Stimulated activated CD4-positive, alpha-beta T cell treated with anti-CD3 and anti-CD28 coated beads, Interleukin-4, amount 100 ng/mL, for 48 hours (primary cell): Measurements from ENCODE around the gene MYH11.
"Not testable (repeated sequence)": the region's sequence is repeated elsewhere in the genome, so short reads cannot be mapped to it uniquely, and the experiment has no call there.

Experiments
- DNase-seq, 2 donors: peaks; one replicate each; pipeline ENCODE4 v3.0.0-alpha.2; 2020; ENCODE audit warnings: low read depth in 2 of 2

The MYH11 gene

DNA sequence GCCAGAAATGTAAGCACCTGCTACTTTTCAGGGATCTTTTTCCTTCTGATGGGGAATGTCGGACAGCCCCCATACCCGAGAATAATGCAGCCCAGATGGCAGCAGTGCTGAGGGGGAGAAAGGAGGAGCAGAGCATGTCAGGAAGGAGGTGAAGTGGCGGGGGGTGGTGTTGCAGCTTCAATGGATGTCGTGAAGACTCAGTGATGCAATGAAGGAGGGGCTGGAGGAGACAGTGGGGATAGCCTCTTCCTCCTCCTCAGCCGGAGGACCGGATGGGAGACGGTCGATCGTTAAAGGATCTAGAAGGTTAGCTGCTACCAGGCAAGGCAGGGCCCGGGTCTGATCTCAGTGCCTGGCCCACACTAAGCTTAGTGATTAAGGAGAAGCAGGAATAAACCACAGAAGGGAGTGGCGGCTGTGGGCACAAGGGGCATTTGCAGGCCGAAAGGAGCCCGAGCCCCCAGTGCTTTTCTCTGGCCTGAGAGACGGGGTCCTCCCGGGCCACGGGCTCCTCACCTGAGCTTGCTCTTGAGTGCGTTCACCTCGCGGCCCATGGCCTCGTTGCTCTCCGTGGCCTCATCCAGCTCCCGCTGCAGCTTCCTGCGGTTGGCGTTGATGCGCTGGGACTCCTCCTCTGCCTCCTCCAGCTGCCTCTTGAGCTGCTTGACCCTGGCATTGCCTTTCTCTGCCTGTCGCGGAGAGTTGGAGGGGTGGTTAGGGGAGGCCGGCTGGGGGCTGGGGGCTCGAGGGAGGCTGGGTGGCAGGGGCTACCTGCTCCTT lies 142.2 kb downstream of the MYH11 start:
- DNase-seq = no peak

DNA sequence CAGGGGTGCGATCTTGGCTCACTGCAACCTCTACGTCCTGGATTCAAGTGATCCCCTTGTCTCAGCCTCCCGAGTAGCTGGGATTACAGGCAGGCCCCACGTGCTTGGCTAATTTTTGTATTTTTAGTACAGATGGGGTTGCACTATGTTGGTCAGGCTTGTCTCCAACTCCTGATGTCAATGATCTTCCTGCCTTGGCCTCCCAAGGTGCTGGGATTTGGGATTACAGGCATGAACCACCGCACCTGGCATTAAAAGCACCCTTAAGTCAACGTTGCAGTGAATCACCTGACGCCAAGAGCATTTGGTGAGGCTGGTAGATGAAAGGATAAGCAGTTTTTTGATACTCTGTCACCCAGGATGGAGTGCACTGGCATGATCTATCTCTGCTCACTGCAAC lies 147.8 kb downstream of the MYH11 start:
- no peak for DNase-seq

DNA sequence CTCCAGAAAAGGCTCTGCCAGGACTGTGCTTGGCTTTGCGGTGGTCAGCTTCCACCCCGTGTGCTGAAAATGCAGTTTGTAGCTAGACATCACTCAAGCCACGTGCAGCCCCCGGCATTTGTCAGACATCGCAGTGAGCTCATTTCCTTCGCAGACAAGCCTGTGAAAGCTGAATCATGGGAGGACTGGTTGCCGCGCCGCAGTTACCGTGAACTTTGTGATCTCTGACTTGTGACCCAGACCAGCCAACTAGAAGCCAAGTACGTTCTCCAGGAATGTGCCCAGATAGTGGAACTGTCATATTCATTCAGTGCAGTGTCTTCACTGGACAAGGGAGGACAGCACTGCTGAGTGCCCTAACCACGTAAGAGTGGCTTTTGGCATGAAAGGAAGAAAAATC lies 148.7 kb downstream of the MYH11 start:
- no peak for DNase-seq

DNA sequence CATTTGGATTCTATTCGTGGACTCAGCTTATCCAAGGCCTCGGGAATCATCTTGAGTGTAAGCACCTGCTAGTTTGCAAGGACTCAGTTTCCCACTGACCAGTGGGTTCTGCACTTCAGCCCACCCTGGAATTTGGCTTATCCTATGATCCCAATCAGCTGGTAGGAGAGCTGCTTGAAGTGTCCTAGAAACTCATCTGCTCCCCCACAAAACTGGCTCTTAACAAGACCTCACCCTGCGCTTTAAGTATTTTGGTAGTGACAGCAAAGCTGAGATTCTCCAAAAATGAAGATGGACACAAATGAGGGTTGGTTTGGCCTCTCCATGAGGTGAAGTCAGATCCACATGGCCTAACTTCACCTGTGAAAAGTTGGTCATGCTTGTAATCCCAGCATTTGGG lies 149.5 kb downstream of the MYH11 start:
- DNase-seq = no peak

DNA sequence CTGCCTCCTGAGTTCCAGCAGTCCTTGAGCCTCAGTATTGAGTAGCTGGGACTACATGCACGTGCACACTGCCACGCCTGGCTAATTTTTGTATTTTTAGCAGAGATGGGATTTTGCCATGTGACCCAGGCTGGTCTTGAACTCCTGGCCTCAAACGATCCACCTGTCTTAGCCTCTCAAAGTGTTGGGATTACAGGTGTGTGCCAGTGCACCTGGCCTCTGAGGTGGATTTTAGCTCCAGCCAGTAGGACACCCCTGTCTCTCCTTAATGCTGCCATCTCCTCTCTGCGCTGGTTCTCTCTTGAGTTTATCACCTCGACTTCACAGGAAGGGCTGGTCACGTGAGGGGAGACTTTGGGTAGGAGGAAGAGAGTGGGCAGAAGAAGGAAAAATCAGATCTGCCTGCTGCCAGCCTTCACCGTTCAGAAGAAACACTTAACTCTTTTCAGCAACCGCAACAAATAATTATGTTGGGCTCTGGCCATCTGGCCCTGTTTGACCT lies 151.7 kb downstream of the MYH11 start:
- DNase-seq = no peak

DNA sequence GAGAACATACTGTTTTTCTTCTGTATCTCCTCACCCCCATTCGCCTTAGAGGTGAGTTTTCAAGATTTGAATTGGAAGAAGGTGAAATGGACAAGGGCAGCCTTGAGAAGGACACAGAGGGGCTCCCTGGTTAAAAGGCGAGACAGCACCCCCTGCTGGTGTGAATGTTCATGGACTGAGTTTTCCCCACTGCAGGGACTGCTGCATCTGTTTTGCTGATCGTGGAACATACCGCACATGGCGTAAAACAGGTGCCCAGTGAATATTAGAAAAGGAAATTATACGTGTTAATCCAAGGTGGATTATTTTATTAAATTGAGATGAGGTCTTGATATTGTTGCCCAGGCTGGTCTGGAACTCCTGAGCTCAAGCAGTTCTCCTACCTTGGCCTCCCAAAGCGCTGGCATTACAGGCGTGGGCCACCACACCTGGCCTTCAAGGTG lies 152.3 kb downstream of the MYH11 start:
- peak; percentile 62 to 76 for DNase-seq

DNA sequence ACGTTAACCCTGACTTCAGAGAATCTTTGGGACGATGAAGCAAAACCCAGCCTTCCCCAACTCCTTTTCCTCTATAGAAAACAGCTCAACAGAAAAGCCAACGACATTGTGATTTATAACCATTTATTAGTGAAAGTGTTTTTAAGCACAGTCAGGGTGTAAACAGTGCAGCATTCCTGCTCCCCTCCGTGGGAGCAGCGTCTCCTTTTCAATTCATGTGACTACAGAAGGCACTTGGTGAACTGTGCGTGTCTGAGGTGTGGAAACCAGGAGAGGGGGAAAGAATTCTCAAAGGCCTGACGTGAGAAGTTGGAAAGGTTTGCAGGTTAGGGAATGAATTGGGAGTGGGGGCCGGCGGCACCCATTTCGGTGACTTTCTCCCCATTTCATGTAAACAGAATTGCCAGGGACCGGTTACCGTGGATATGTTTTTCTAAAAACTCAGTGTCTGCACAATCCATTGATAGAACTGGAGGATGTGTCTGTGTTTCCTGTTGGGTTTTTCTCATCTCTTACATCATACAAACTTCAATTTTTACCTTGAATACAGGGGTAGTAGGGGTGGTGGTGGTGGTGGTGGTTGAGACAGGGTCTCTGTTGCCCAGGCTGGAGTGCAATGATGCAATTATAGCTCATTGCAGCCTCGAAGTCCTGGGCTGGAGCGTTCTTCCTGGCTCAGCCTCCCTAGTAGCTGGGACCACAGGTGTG lies 153.6 kb downstream of the MYH11 start:
- DNase-seq = no peak

DNA sequence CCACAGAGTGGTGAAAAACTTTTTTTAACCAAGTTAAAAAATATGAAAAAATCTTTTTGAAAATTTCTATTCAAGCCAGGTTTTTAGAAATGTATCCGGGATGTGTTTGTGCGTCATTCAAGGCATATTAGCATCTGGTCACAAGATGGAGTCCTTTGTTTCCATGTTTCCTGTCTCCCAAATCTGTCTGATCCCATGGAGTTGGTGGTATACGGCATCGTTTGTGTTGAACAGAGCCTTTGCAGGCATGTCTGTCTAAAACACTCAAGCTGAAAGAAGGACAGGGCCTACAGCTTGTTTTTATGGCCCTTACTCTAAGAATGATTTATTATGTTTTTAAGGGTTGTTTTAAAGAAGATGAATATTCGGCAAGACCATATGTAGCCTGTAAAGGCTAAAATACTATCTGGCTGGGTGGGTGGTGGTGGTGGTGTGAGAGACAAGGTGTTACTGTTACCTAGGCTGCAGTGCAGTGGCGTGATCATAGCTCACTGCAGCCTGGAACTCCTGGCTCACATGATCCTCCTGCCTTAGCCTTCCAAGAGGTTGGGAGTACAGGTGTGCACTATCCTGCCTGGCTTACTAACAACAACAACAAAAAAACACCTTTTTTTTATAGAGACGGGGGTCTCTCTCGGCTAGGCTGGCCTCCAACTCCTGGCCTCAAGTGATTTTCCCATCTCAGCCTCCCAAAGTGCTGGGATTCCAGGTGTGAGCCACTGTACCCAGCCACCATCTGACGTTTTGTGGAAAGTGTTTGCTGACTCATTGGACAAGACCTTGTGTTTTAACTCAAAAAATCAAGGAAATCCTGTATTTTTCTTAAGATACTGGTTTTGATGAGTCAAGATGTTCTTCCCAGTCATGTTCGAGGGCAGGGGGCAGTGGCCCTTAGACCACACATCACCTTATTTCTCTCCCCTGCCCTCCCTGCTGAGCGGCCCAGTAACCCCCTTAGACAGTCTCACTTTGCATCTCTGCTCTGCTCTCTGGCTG lies 154.6 kb downstream of the MYH11 start:
- no peak for DNase-seq

DNA sequence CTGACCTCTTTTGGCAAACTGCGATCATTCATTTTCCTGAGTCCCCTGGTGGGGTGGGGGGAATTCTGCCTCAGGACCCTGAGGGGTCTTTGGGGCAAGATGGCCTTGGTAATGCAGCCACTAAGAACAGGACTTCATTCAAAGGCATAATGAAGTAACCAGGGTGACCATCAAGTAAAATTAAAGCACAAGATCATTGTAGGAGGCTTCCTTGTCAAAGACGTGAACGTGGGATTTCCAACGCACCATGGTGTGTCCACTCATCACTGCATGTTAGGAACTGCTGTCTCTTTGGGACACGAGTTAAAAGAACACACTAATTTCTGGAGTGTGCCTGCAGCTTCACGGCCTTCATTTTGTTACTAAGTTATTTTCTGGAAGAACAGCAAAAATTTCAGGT lies 155.5 kb downstream of the MYH11 start:
- no peak for DNase-seq

DNA sequence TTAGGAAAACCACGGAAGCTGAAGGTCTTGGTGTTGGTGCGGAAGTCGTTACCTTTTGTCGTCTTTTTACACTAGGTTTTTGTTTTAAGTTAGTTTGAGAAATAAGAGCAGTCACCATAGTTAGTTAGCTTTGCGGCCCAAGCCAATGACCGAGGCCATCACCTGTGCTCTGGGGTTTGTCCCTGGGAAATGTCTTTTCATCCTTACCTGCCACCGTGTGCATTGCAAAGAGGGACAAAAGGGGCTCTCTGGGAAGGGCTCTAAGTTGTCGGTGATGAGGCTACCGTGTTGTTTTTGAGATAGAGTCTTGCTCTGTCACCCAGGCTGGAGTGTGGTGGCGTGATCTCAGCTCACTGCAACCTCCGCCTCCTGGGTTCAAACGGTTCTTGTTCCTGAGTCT lies 157.0 kb downstream of the MYH11 start:
- no peak for DNase-seq

DNA sequence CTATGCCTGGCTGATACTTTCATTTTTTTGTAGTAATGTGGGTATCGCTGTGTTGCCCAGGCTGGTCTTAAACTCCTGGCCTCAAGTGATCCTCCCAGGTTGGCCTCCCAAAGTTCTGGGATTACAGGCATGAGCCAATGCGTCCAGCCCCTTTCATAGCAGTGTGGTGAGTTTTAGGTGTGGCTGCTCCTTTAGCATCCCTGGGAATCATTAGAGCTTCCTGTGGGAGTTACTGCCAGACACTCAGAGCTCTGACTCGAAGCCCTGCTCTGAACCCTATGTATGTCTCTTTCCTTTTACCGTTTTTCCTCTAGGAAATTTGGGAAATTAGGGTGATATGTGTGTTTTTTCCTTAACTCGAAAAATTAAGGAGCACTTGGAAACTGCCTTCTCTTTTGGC lies 162.3 kb downstream of the MYH11 start:
- no peak for DNase-seq

DNA sequence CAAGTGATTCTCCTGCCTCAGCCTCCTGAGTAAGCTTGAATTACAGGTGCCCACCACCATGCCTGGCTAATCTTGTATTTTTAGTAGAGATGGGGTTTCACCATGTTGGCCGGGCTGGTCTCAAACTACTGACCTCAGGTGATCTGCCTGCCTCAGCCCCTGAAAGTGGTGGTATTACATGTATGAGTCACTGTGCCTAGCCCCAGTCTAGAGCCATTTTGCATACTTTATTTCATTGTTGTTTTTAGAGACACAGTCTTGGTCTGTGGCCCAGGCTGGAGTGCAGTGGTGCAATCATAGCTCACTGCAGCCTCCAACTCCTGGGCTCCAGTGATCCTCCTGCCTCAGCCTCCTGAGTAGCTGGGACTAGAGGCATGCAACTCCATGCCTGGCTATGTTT lies 164.3 kb downstream of the MYH11 start:
- not testable (repeated sequence) for DNase-seq

DNA sequence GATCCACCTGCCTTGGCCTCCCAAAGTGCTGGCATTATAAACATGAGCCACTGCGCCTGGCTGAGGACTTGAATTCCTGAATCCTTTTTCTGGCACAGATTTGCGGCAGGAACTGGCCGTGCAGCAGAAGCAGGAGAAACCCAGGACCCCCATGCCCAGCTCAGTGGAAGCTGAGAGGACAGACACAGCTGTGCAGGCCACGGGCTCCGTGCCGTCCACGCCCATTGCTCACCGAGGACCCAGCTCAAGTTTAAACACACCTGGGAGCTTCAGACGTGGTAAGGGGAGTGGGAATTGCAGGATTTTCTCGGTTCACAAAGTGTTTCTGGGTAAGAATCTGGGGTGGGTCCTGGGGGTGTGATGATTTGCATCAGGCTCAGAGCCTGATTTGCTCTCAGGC lies 165.8 kb downstream of the MYH11 start:
- DNase-seq = no peak

DNA sequence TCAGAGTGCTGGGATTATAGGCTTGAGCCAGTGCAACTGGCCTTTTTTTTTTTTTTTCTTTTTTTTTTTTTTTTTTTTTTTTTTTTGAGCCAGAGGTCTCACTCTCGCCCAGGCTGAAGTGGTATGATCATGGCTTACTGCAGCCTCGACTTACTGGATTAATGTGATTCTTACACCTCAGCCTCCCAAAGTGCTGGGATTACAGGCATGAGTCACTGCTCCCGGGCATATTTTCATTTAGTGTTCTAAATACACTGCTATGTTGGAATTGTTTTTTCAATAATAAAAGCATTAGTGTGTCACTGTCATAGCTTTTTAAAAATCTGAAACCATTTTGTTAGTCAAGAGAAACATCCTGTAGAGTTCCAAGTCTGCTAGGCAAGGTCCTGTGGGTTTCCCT lies 166.5 kb downstream of the MYH11 start:
- DNase-seq = no peak

DNA sequence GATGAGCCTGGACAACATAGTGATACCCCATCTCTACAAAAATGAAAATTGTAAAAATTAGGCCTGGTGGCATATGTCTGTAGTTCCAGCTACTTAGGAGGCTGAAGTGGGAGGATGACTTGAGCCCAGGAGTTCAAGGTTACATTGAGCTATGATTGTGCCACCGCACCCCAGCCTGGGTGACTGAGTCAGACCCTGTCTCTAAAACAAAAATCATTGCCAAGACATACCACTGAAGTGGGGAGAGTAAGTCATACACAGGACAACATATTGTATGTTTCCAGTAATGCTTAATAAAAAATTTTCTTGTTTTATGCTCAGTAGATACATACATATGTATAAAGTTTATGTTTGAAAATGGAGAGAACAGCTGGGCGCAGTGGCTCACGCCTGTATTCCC lies 167.5 kb downstream of the MYH11 start:
- no peak for DNase-seq

DNA sequence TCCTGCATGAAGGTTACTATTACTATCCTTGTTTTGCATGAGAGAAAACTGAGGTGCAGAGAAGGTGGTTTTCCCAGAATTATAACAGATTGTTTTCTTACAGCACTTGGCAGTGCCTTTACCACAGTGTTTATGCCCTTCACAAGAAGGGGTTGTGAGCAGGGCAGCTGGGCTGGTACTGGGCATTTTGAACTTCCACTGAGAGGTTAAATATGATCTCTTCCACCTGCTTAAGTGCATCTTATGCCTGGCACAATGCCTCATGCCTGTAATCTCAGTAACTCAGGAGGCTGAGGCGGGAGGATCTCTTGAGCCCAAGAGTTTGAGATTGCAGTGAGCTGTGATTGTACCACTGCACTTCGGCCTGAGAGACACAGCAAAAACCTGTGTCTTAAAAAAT lies 170.5 kb downstream of the MYH11 start:
- DNase-seq = no peak

DNA sequence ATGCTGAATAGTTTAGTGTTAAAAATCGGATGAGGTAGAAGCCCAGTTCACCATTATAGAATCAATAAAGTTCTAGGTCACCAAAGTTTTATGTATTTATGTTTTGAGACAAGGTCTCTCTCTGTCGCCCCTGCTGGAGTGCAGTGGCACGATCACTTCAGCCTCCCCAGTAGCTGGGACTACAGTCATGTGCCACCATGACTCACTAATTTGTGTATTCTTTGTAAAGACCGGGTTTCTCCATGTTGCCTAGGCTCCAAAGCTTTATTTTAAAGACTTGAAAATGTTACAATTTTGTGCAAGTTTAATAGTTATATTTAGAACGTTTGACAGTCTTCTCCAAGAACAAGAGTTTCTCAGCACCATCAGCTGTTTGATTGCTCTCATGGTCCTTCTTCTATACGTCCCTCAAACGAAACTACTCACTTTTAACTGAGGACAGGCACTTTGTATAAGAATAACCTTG lies 174.7 kb downstream of the MYH11 start:
- DNase-seq = peak; percentile 27 to 32

DNA sequence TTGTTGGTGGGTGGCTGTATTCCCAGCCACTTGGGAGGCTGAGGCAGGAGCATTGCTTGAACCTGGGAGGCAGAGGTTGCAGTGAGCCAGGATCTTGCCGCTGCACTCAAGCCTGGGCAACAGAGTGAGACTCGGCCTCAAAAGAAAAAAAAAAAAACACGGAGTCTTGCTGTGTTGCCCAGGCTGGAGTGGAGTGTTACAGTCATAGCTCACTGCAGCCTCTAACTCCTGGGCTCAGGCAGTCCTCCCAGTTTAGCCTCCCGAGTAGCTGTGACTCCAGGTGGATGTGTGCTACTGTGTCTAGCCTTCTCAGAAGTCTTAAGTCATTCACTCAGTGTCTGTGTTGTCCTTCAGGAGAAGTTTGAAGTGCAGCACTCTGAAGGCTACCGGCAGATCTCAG lies 179.4 kb downstream of the MYH11 start:
- no peak for DNase-seq

DNA sequence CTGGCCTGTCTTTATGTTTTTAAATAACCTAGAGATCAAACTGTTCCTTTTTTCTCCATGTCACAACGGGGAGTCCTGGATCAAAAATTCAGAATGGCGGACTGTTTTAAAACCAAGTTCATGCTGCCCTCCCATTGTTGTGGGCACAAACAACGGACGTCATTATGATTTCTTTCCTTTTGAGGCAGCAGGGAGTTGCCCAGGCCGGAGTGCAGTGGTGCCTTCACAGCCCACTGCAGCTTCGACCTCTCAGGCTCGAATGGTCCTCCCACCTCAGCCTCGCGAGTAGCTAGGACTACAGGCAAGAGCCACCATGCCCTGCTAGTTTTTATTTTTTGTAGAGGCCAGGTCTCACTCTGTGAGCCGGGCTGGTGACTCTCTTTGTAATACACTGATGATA lies 180.3 kb downstream of the MYH11 start:
- DNase-seq = no peak

DNA sequence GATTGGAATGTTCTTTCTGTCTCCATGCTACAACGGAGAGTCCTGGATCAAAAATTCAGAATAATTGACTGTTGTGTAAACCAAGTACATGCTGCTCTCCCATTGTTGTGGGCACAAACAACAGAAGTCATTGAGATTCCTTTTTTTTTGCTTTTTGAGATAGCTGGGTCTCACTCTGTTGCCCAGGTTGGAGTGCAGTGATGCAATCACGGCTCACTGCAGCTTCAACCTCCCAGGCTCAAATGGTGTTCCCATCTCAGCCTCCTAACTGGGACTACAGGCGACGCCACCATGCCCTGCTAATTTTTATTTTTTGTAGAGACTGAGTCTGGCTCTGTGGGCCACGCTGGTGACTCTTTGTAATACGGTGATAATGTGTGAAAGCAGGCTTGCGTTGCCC lies 182.3 kb downstream of the MYH11 start:
- DNase-seq = no peak

DNA sequence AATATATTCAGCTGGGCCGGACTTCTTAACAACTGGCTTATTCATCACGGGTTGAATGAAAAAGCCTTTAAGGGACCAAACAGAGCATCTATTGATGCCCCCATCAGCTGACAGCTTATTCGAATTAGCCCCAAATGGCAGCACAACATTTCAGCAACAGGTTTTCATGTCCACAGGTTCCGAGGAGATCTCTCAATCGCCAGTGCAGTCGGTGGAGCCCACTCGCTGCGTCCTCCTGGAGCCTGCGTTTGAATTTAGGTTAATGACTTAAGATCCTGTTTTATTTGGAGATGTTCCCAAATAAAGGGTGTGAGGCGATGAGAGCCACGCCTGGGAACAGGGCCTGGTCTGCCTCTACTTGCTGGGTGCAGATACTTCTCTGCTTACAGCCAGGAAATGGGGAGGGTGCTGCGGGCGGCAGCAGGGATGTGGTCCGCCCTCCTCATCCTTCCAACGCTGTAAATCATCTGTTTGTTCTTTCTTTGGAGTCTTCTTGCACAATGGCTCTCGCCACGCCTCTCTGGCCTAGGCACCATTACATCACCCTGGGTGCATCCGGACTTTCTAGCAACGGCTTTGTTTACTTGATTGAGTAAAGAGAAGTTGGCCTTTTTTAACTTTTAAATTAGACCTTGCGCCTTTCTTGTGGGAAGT lies 184.2 kb downstream of the MYH11 start:
- peak; percentile 28 to 42 for DNase-seq
